ENCODE results near the gene DHCR7.

DNA sequence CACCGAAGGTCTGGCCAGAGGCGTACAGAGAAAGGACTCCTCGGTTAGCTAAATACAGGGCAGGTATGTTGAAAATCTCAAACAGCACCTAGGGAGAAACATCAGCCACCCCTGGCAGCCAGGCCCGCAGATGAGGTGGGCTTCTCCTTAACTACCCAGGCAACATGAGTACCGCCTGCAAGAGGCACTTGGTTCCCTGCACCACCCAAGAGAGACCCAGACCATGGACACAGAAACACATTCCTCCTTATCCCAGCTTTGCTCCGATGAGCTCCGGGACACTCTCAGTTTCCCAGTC, 53.0 kb downstream of the DHCR7 start:
- TF ChIP-seq CTCF (IDR thresholded peaks at IDR 0.05) (no peak), POLR2A (IDR thresholded peaks at IDR 0.05) (no peak)
